HG02981 (cell line): ENCODE results near the gene CDK5RAP1.

Source experiments
- ATAC-seq: cut with Tn5 transposase; IDR thresholded peaks from one replicate; pipeline ENCODE4 v1.9.1; 2021; ENCODE audit warnings: mild to moderate bottlenecking, moderate library complexity; ENCODE audit not compliant: unreplicated experiment

CDK5RAP1 gene

DNA sequence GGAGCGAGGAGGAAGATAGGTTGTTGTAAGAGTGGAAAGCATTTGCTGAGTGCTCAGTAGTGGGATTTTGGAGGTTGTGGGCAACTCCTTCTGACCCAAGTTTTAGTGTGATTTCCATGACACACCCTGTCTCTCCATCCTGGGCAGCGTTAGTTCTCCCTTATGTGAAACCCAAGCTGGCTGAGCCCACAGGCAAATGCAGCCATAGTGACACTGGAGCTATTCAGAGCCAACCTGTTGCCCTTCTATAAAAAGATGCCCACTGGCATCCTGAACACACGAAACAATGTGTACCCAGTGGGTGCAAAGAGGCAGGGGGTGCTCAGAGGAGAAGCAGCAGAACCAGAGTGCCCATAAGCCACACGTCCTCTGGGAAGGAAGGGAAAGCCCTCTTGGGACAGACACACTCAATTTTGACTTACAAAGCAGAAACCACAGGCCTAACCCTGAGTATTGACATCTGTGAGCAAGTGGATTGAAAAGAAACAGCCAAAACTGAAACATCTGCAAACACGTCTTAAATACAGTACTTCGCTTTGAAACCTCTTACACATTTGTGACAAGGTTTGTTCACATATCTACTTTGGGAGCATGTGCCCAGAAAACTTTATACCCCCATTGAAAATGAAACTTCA, 63.7 kb downstream of the CDK5RAP1 start:
- ATAC-seq = no peak

DNA sequence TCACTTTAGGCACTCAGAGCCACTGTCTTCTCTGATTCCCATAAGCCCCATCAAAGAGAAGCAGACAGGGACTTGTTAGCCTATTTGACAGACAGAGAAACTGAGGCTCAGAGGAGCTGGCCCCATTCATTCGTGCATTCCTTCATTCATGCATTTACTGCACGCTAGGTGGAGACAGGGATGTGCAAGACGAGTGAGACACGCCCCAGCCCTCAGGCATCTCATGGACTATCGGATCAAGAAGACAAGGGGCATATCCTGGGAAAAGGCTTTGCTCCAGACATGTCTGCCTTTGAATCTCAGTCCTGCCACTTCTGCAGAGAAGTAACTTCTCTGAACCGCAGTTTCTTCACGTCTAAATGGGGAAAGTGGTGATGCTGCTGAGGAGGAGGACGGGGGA, 64.2 kb downstream of the CDK5RAP1 start:
- ATAC-seq = no peak

DNA sequence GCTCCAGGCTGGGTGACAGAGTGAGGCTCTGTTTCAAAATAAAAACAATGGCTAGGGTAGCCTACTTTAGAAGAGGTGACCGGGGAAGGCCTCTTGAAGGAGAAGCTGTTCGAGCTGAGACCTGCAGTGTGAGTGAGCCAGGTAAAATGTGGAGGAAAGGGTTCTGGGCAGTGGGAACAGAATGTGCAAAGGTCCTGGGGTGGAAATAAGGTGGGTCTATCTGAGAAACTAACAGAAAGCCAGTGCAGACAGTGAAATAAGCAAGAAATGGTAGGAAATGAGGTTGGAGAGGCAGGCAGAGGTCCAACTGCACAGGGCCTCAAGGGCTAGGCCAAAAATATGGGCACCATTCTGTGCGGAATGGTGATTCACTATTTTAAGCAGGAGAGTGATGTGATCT, 64.9 kb downstream of the CDK5RAP1 start:
- ATAC-seq = no peak

DNA sequence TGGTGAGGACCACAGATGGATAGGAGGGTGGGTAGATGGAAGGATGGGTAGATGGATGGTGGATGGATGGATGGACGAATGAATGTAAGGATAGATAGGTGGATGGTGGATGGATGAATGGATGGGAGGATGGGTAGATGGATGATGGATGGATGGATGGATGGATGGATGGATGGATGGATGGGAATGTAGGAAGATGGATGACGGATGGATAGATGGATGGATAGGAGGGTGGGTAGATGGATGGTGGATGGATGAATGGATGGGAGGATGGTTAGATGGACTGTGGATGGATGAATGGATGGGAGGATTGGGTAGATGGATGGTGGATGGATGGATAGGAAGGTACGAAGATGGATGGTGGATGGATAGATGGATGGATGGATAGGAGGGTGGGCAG, 67.2 kb downstream of the CDK5RAP1 start:
- no peak for ATAC-seq

DNA sequence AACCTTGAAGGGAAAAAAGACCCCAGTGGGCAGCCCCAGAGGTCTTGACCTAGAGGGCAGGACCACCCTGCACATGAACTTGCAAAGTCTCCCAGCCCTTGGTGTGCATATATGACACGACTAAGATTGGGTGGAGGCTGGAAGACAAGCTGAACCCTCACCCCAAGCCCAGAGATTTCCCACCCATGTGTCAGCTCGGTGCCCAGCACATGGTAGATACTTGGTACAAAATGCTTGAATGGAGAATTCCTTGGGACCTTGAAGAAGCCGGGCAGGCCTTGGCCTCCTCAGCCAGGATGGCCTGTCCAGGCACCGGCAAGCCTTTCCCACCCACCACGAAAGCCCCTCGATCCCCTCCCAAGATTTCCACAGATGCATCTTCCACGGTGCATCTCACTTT, 67.7 kb downstream of the CDK5RAP1 start:
- no peak for ATAC-seq

DNA sequence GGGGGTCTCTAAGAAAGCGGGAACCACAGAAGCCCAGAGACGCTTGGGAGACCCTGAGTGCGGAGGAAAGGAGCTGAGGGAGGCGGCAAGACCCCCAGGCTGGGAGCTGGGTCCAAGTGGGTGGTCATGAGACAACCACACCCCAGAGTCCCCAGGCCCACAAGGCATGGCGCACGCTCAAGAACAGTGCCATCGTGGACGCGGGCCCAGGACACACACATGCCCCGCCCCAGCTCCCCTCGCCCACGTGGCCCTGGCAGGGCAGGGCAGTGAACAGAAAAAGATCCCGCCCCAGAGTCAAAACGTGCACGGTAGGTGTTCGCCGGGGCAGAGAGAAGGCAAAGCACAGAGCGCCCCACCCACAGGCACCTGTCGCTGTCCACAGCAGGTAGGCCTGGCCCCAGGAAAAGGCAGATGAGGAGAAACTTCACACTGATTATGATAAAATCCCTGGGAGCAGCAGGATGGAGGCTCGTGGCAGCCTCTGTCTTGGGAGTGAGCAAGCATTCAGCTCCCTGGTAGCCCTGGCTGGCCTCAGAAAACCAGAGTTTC, 68.3 kb downstream of the CDK5RAP1 start:
- no peak for ATAC-seq

DNA sequence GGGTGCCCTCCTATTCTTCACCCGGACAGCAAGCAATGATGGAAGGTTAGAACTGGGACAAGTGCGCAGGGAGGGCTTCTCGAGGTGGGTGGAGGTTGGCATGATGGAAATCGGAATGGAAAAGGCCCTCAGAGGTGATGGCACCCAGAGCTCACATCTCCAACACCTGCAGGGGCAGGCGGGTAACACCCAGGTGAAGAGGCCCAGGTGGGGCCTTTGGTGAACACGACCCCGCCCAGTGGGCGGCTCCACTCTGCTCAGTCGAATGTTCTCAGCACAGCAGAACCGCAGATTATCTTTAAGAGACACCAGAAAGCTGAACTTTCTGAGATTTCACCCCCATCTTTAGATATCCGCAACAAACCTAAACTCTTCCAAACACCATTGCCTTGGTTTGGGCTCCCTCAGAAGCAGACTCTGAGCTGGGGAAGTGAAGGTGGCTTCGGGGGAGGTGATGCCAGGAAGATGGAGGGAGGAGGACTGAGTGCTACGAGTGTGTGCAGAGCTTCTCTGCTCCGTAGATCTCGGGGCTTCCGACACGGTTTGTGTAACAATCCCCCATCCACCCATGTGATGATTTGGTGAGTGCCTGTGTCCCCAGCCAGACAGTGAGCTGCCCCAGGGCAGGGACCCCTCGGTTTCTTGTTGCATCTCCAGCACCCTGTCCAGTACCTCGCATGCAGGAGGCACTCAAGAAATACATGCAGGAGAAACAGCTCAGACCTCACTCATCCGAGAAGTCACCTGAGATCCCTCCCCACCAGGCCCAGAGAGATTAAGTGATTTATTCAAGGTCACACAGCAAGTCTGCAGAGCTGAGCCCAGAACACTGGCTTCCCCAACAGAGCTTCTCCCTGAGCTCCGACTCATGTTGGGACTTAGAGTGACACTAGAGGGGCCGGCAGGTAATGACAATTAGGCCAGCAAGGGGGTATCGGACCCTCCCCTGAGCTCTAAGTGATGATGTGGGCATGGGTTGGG, 72.9 kb downstream of the CDK5RAP1 start:
- no peak for ATAC-seq

DNA sequence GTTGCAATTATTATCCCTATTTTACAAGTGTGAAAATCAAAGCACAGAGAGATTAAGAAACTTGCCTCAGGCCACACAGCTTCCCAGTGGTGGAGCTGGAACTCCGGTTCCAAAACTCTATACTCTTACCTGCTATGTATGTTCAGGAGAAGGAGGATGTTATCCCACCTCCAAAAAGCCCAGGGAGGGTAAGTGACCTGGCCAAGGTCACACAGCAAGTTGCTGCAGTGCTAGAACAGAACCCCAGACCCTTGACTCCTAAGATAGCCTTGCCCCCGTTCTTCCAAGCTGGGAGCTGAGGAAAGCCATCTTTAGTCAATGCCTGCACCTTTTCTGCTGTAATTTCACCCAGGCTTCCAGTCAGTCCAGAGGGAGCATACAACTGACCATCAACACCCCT, 76.0 kb downstream of the CDK5RAP1 start:
- ATAC-seq = no peak

DNA sequence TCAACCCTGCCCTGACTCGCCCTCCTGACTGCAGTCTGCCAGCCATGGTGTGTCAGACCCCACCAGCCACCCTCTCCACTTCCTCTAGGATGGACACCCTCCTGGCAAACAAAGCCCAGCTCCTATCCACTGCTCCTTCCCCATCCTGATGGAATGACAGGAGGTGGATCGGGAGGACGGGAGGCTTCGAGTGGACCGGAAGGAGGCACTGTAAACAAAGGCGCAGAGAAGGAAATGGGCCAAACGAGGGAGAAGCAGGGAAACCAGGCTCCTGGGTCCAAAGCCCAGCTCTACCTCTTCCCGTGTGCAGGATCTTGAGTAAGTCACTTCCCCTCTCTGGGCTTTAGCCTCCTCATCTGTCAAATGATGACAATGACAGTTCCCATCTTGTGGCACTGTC, 78.1 kb downstream of the CDK5RAP1 start:
- ATAC-seq = no peak

DNA sequence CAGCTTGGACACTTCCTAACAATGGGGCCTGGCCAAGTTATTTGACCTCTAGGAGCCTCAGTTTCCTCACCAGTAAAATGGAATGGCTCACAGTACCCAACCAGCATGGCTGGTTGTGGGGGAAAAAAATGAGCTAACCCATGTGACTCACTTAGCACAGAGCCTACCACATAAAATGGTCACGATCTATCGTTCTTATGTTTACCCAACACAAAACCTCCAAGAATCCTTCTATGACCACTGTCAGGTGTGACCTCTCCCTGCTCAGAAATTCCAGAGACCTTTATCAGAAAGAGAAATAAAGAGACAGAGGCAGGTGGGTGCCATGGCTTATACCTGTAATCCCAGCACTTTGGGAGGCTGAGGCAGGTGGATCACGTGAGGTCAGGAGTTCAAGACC, 78.9 kb downstream of the CDK5RAP1 start:
- no peak for ATAC-seq

DNA sequence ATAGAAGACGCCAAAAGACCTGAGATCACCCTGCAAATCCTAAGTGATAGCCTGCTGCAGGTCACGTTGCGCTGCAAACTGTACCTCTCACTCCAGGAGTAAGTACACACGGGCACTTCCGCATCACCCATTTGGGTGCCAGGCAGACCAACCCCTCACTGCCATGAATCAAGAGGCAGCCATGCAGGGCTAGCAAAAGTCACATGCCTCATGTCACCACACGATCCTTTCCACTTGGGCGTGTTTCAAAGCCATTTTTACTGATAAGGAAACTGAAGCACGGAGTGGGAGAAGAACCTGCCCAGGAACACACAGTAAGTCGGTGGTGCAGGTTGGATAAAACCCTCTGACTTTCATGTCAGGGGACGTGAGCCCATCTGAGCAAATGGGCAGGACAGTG, 81.3 kb downstream of the CDK5RAP1 start:
- ATAC-seq = no peak

DNA sequence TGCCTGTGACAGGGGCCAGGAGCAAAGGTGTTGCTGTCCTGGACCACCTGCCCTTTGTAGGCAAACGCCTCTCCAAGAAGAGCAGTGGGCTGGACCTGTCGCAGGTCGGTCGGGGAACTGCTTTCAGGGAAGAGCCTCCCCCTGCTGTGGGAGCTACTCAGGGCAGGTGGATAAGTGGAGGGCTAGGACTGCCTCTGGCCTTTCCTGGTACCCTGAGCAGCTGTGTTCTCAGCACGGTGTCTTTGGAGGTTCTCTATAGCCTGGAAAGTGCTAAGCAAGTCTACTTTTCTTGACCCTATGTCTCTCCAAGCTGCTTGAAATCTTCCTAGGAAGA, 83.3 kb downstream of the CDK5RAP1 start:
- ATAC-seq = no peak

DNA sequence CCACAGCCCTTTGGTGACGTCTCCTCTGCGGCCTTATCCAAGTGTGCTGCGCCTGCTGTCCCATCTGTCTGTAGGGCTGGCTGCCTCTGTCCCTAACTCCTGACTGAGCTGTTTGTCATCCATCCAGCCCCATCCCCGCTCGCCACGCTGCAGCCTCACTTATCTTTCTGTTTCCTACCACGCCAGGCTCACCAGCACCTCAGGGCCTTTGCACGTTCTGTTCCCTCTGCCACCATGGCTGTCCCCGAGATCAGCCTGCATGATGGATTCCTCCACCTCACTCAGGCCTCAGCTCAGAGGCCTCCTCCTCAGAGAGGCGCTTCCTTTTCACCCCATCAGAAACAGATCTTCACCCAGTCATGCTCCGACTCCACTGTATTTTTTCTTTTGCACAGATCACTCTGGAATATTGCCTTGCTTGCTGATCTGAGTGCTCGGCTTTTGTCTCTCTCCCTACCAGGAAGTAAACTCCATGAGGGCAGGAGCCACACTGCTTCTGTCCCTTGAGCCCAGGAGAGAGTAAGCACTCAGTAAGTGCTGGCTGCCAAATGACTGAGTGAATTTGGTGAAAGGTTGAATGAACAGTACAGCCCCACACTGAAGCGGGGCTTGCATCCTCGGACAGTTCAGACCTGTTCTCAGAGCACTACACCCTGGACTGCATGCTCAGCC, 83.8 kb downstream of the CDK5RAP1 start:
- no peak for ATAC-seq

DNA sequence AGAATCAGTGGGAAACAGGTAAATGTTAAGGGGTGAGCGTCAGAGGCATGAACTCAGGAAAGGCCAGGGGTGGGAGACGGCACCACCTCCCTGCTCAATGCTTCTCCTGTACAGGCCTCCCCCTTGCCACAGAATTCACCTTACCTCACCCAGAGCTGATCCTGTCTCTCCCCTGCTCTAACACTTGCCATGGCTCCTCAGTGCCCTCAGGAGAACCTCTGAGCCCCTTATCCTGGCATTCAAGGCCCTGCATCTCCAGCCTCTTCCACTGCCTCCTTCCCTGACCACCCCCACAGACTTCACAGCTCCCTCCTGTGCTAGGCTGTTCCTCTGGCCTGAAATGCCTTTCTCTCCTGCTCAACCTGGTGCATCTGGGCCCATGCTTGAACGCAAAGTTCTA, 84.4 kb downstream of the CDK5RAP1 start:
- no peak for ATAC-seq

DNA sequence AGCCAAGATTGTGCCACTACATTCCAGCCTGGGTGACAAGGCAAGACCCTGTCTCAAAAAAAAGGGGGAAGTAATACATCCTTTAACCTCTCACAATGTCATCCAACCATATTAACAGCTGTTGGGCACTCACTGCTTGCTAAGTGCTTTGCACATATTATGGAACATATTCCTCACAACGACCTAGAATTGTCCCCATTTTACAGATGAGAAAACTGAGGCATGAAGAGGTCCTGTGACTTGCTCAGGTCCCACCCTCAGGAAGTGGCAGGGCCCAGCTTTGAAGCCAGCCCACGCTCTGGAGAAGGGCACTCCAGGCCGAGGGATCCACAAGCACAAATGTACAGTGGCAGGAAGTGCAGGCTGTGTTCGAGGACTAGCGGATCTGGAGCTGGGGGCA, 85.0 kb downstream of the CDK5RAP1 start:
- no peak for ATAC-seq

DNA sequence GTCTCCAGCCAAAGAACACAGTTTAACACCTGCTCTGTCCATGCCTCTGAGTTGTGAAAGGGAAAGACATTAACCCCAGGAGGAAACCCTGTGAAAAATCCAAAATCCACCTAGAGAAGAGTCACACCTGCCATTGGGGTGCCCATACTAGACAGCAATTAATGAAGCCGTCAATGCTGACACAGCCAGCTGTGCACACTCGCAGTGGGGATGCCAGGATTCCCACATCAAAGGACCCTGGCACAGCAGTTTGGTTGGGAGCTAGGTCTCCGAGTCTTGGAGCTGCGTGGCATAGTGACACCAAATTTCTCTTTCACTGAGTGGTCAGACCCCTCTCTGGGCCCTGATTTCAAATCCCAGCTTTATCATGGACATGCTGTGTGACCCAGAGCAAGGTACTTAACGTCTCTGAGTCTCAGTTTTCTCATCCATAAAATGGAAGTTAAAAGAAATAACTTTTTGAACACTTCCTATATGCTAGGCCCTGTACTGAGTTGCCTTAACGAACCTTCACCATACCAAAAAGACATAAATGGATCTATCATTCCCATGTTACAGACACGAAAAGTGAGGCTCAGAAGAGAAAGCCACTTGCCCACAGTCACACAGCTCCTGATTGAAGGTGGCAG, 87.5 kb downstream of the CDK5RAP1 start:
- ATAC-seq = no peak

DNA sequence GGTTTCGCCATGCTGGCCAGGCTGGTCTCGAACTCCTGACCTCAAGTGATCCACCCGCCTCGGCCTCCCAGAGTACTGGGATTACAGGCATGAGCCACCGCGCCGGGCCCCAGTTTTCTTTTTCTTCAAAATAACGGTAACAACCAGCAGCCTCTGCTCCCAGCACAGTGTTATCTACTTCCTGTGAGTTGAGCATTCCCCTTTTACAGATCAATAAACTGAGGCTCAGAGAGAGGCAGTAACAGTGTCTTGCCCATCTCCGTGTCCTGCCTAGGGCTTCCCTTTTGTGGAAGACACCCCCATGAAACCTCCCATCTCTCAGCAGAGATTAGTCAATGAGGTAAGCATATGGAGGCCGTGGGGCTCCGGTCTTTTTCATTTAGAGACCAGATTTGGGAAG, 88.7 kb downstream of the CDK5RAP1 start:
- no peak for ATAC-seq

DNA sequence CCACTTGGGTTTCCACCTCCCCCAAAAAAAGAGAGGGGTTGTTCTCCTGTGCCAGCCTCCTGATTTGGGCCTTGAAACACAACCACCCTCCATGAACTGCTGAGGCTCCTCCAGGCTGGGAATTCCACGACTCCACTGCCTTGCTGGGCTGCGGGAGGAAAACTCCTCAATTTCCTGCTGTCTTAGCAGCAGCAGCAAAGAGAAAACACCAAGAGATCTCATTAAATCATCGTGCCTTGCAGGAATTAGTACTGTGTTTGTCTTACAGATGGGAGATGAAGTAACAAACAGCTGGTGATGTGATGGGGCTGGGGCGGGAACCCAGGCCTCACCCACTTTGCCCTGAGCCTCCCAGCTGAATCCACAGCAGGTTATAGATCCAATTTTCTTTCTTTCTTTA, 89.3 kb downstream of the CDK5RAP1 start:
- ATAC-seq = no peak

DNA sequence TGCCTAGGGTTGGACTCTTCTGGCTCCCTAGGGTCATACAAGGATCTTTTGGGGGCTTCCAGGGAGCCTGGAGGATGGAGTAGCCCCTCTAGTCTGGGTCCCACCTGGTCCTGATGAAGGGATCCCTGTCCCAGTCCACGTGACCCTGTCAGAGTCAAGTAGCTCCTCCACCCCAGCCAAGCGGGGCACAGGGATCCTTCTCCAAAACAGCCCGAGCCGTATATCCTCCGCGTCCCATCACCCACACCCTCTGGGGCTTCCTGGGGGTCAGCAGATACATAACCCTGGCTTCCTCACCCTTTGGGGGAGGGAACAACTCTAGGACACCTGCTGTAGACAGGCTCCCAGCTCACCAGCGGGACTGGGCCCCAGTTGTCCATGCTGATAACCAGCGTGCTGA, 90.3 kb downstream of the CDK5RAP1 start:
- no peak for ATAC-seq

DNA sequence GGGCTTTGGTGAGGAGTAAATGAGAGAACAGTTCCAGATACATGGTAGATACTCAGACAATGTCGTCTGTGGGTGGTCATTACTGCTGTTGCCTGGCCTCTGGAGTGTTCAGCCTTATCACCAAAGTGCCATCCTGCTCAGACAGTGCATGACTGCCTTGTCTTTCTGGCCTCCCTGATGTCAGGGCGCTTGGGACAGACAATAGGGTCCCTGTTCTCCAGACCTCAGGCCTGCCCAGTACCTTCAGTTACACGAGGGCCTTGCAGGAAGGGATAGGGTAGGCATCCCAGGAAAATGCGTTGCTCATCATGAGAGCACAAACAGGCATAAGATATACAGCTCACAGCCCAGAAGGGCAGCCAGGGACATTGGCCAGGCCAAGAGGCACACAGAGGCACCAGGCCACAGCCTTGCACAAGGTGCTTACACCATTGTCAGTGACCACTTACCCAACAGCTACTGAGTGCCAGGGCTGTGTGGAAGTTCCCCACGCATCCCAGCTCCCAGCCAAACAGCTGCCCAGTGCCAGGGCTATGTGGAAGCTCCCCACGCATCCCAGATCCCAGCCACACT, 90.9 kb downstream of the CDK5RAP1 start:
- ATAC-seq = no peak

DNA sequence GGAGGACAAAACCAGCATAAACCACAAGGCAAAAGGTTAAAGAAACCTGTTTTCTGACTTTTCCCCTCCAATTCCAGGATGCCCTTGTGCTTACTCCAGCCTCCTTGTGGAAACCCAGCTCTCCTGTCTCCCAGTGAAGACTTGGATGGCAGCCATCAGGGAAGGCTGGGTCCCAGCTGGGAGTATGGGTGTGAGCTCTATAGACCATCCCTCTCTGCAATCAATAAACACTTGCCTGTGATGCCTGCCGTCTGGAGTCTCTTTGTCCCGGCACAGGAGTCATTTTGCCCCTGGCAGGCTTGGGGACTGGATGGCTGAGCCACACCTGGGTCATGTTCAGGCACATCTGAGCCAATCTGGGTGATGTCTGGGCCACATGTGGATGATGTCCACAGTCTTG, 91.7 kb downstream of the CDK5RAP1 start:
- ATAC-seq = no peak
